Transverse colon (tissue), 4 donors: Measurements from ENCODE around the gene DPP4.

Experiments used
- EP300 ChIP-seq: sonication (generic); formaldehyde crosslinking; IDR thresholded peaks from one replicate; pipeline ENCODE4 v1.6.1; 2017; ENCODE audit warnings: antibody characterized with exemption, low read depth
- POLR2A ChIP-seq: fragments of 450-650 bp; IDR thresholded peaks from one replicate; pipeline ENCODE4 v1.6.1; 2016; ENCODE audit warnings: antibody characterized with exemption, mild to moderate bottlenecking, moderate library complexity
- POLR2AphosphoS5 ChIP-seq, 3 donors: sonication (generic); formaldehyde crosslinking; IDR thresholded peaks; one replicate each; pipeline ENCODE4 v1.6.1; 2016; ENCODE audit warnings: antibody characterized with exemption in 3 of 3
- TF ChIP-seq, protein P1 (sequence below), 5 experiments: fragments of 200-600 bp in 3 of 5; fragments of 450-650 bp in 2 of 5; sonication (generic) in 3 of 5; IDR thresholded peaks; 1 replicate in 2 of 5; 2 replicates in 3 of 5; pipeline ENCODE4 v1.5.1; 2016 to 2017; ENCODE audit warnings: antibody characterized with exemption in 5 of 5, inconsistent platforms in 3 of 5, mild to moderate bottlenecking in 2 of 5, moderate library complexity in 1 of 5

DNA sequence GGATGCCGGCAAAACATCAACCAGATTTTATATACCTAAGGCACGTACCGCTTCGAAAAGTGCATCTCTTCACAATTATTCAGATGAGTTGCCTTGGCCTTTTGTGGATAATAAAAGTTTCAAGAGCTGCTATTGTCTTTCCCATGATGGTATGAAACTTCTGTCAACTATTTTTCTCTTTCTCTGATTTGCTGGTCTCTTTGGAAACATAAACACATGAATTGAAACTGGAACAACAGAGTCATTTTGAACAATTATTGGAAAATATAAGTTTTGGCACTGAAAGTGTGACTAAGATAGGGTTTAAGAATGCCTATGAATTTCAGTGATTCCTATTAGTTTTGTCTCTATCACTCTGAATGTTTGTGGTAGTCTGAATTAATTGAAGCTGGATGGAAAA, 109.9 kb downstream of the DPP4 start:
- TF ChIP-seq, protein P1, sequence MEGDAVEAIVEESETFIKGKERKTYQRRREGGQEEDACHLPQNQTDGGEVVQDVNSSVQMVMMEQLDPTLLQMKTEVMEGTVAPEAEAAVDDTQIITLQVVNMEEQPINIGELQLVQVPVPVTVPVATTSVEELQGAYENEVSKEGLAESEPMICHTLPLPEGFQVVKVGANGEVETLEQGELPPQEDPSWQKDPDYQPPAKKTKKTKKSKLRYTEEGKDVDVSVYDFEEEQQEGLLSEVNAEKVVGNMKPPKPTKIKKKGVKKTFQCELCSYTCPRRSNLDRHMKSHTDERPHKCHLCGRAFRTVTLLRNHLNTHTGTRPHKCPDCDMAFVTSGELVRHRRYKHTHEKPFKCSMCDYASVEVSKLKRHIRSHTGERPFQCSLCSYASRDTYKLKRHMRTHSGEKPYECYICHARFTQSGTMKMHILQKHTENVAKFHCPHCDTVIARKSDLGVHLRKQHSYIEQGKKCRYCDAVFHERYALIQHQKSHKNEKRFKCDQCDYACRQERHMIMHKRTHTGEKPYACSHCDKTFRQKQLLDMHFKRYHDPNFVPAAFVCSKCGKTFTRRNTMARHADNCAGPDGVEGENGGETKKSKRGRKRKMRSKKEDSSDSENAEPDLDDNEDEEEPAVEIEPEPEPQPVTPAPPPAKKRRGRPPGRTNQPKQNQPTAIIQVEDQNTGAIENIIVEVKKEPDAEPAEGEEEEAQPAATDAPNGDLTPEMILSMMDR (IDR thresholded peaks at IDR 0.05): no peak
- TF ChIP-seq POLR2A (no peak), EP300 (no peak), POLR2AphosphoS5 (IDR thresholded peaks at IDR 0.05) (no peak)
